ENCODE results near the gene PRRC1. TPM values are rescaled to one million over a fixed set of nuclear protein-coding genes. Genes with fewer than 3 reads are reported as not detected.
A peak's percentile ranks its signal among the peaks of the same experiment; 100 is the strongest.

Gene PRRC1
- total and polyA plus RNA-seq, 12 donors: 13.3 to 30.6 (median 22.7) TPM

DNA sequence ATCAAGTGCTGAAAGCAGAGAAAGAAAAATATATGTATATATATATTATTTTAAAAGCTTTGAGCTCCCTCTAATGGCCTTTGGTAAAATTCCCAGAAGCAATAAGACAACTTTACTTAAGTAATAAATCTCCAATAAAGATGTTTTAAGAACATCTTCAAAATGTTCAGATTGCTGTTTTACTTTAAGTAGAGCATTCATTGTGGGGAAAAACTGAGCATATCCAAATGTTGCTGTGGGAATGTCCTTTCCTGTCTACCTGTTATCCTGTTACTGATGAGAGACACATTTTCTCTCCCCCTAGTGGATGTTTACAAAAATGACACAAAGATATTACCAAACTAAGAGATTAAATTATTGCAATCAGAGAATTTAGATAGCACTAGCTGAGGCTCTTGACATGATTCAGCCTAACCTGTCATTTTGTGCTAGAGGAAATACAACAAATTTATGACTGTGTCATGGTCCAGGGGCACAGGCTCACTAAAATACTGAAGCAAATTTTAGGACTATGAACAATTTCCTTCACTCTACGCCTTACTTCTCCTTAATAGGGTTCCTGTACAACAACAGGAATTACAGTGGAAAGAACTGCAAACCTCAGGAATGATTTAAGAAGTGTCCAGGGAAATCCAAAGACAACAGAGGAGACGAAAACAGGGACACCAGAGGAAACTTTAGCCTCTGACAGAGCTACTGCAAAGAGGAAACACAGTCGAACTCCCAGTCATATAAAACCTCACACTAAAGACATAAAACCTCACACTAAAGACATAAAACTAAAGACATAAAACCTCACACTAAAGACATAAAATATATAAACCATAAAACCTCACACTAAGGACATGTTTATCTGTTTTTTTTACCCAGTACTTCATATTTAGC, 24.3 kb upstream of the PRRC1 start:
- H3K27ac ChIP-seq: no peak overlapping the region
- no peak overlapping the region for H3K4me3 ChIP-seq
- no peaks in the 10 kb centered on the region for H3K4me1 ChIP-seq
- TF ChIP-seq, protein P1, sequence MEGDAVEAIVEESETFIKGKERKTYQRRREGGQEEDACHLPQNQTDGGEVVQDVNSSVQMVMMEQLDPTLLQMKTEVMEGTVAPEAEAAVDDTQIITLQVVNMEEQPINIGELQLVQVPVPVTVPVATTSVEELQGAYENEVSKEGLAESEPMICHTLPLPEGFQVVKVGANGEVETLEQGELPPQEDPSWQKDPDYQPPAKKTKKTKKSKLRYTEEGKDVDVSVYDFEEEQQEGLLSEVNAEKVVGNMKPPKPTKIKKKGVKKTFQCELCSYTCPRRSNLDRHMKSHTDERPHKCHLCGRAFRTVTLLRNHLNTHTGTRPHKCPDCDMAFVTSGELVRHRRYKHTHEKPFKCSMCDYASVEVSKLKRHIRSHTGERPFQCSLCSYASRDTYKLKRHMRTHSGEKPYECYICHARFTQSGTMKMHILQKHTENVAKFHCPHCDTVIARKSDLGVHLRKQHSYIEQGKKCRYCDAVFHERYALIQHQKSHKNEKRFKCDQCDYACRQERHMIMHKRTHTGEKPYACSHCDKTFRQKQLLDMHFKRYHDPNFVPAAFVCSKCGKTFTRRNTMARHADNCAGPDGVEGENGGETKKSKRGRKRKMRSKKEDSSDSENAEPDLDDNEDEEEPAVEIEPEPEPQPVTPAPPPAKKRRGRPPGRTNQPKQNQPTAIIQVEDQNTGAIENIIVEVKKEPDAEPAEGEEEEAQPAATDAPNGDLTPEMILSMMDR (IDR thresholded peaks at IDR 0.05): peak; percentile 39 to 79 (median 70)
- no peak for DNase-seq
- 71 to 73% methylated on average over 3 of the region's 3 CpGs for WGBS, 2 donors
- H3K9me3 ChIP-seq: no peaks in the 10 kb centered on the region
- H3K36me3 ChIP-seq: no peaks in the 10 kb centered on the region
- peaks cover 0 to 41% (median 9%) of the 10 kb centered on the region in 7 donors for H3K27me3 ChIP-seq
- intact Hi-C loops (cut with DNase I): loop anchor here in 8 of 10 donors (1.0 to 10.0 kb wide), 9 partner anchors 196 to 838 kb away; partner anchors contain the start of gene MEGF10 (in 5 of the 8)
- peak in 1 of 8 donors; percentile 35 for ATAC-seq

DNA sequence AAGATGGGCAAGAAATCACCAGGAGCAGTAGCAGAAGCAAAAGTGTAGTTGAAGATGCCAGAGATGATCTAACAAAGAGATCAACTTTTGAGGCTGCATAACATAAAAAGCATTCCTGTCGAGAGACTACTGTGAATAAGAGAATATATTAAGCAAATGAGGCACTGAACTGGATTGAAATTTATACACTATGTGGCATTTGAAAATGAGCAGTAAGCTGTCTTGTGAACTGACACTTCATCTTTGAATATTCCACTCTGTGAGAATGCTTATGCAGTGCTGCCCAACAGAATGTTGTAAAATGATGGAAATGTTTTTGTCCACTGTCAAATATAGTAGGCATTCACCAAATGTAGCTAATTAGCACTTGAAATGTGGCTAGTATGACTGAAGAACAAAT, 18.9 kb upstream of the PRRC1 start:
- Histone ChIP-seq H3K4me1 (no peaks in the 10 kb centered on the region), H3K27me3 (peaks cover 0 to 6% (median 0%) of the 10 kb centered on the region in 7 donors), H3K4me3 (no peak overlapping the region), H3K36me3 (no peaks in the 10 kb centered on the region), H3K27ac (no peak overlapping the region), H3K9me3 (no peaks in the 10 kb centered on the region)
- intact Hi-C loops (cut with DNase I): loop anchor here in 3 of 10 donors (10.0 kb wide), 2 partner anchors 664 to 844 kb away; no protein-coding TSS in a partner anchor
- TF ChIP-seq, protein P1 (IDR thresholded peaks at IDR 0.05): no peak
- WGBS, 2 donors: 50 to 68% methylated on average over 1 of the region's 1 CpG
- no peak for ATAC-seq
- no peak for DNase-seq

DNA sequence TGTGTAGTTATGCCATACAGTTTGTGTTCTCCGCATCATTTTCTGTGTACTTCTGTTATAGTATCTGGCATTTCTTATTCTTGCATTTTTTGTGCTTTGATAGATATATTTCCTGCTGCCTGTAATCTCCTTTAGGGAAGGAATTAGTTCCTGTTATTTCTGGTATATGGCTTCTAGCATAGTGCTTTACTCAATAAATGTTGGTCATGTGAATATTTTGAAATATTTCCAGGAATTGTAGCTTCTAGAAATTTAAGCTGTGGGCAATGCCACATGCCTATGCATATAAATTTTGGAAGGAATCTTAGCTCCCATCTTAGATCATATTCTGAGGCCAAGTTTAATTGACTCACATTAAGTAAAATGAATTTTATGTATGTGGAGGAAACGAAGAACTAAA, 11.5 kb upstream of the PRRC1 start:
- 82 to 90% methylated on average over 2 of the region's 2 CpGs for WGBS, 2 donors
- TF ChIP-seq, protein P1 (IDR thresholded peaks at IDR 0.05): no peak
- intact Hi-C loops (cut with DNase I): no loop called here

DNA sequence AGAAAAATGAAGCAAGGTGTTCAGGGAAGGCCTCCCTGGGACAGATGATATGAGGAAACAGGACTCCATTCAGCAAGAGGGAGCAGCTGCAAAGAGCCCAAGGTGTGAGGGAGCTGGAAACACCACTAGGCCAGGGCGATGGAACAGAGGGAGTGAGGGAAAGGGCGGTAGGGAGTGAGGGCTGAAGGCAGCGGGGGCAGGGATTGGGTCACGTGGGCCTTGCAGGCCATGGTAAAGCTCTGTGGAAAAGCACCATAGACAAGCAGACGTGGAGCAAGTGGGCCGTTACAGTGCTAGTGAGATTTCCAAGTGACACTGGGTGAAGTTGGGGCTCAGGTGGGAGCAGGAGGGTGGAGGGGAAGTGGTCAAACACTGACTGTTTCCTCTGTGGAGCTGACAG, 10.8 kb upstream of the PRRC1 start:
- Histone ChIP-seq H3K27me3 (peaks cover 0 to 7% (median 0%) of the 10 kb centered on the region in 7 donors), H3K36me3 (no peaks in the 10 kb centered on the region), H3K27ac (no peak overlapping the region), H3K9me3 (peaks cover 0 to 6% (median 0%) of the 10 kb centered on the region in 11 donors), H3K4me3 (no peak overlapping the region), H3K4me1 (no peaks in the 10 kb centered on the region)
- WGBS, 2 donors: 74 to 79% methylated on average over 6 of the region's 6 CpGs
- TF ChIP-seq, protein P1 (IDR thresholded peaks at IDR 0.05): no peak
- intact Hi-C loops (cut with DNase I): no loop called here
- ATAC-seq (no peak), DNase-seq (no peak)

More for the DNA sequence above, 11.5 kb upstream of the PRRC1 start:
- no peak for ATAC-seq
- DNase-seq: no peak
- no peak overlapping the region for H3K27ac ChIP-seq
- H3K9me3 ChIP-seq: peaks cover 0 to 6% (median 0%) of the 10 kb centered on the region in 11 donors
- H3K36me3 ChIP-seq: no peaks in the 10 kb centered on the region
- H3K4me3 ChIP-seq: no peak overlapping the region
- no peaks in the 10 kb centered on the region for H3K4me1 ChIP-seq
- H3K27me3 ChIP-seq: peaks cover 0 to 7% (median 0%) of the 10 kb centered on the region in 7 donors

All from heart right ventricle (tissue), 16 donors.